Osteoblast (primary cell): ENCODE measurements around the gene ULK4. TPM values are rescaled to one million over a fixed set of nuclear protein-coding genes. Genes with fewer than 3 reads are reported as not detected.
"Not testable (repeated sequence)": the region's sequence is repeated elsewhere in the genome, so short reads cannot be mapped to it uniquely, and the experiment has no call there.

ENCODE experiments used
- DNase-seq: peaks from one replicate; pipeline ENCODE4 v3.0.0; 2011; ENCODE audit warnings: low spot score, mixed read lengths; ENCODE audit not compliant: insufficient read length; ENCODE audit errors: missing footprints
- H2AFZ ChIP-seq: 2 replicates; pipeline ENCODE4 v1.6.0; 2011; ENCODE audit warnings: mild to moderate bottlenecking, low read length
- H3K27ac ChIP-seq: 2 replicates; pipeline ENCODE4 v1.5.1; 2011; ENCODE audit warnings: mild to moderate bottlenecking, low read depth, low read length, moderate library complexity
- H3K27me3 ChIP-seq: 2 replicates; pipeline ENCODE4 v1.6.0; 2012; ENCODE audit warnings: mild to moderate bottlenecking, control low read depth, inconsistent platforms, low read length, moderate library complexity; ENCODE audit not compliant: insufficient read depth
- H3K36me3 ChIP-seq: 2 replicates; pipeline ENCODE4 v1.5.1; 2011; ENCODE audit warnings: mild to moderate bottlenecking, low read length, control low read depth, moderate library complexity; ENCODE audit not compliant: insufficient read depth
- H3K4me1 ChIP-seq: 2 replicates; pipeline ENCODE4 v1.5.1; 2011; ENCODE audit warnings: mild to moderate bottlenecking, low read length, control low read depth, moderate library complexity; ENCODE audit not compliant: insufficient read depth
- H3K4me2 ChIP-seq: 2 replicates; pipeline ENCODE4 v1.6.0; 2011; ENCODE audit warnings: mild to moderate bottlenecking, low read length; ENCODE audit not compliant: insufficient read depth
- H3K4me3 ChIP-seq: fragments of 200-600 bp; sonication (generic); 3 replicates; pipeline ENCODE4 v1.5.1; 2012; ENCODE audit warnings: mild to moderate bottlenecking, low read length, inconsistent platforms; ENCODE audit not compliant: insufficient read depth
- H3K79me2 ChIP-seq: 2 replicates; pipeline ENCODE4 v1.6.0; 2012; ENCODE audit warnings: mild to moderate bottlenecking, low read length, control low read depth, inconsistent platforms; ENCODE audit not compliant: insufficient read depth
- H3K9me3 ChIP-seq: 2 replicates; pipeline ENCODE4 v1.5.1; 2011; ENCODE audit warnings: low read depth, low read length, control low read depth
- H4K20me1 ChIP-seq: 2 replicates; pipeline ENCODE4 v1.6.0; 2012; ENCODE audit warnings: mild to moderate bottlenecking, low read length, control low read depth; ENCODE audit not compliant: insufficient read depth
- total RNA-seq: library from RNA; depleted of rRNA; stranded (reverse); fragments of >200 nt; gene quantifications from 2 replicates; pipeline ENCODE4 v1.2.3, GENCODE V29; 2012
- TF ChIP-seq, protein P1 (sequence below): IDR thresholded peaks from 2 replicates; pipeline ENCODE4 v1.5.1; 2011; ENCODE audit warnings: mild to moderate bottlenecking, low read depth, low read length, moderate library complexity; ENCODE audit errors: extremely low read depth

ULK4 gene
- total RNA-seq, 1 donor, result 20.6 TPM

DNA sequence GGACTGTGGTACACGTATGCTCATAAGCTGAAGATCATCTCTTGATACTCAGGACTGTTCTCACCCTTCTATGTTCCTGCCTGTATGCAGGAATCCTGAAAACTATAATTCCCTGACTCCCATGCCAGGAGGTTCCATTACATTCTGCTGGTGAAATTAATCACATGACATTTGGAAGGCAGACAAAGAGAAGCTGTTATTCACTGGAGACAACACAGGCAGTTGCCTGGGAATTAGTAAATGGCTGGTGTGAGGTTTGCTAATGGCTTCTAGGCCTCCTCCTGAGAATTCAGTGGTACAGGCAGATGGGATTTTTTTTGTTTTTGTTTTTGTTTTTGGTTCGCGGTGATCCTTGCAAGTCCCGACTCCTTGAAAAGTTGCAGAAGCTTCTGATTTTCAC, 671.2 kb downstream of the ULK4 start:
- TF ChIP-seq, protein P1, sequence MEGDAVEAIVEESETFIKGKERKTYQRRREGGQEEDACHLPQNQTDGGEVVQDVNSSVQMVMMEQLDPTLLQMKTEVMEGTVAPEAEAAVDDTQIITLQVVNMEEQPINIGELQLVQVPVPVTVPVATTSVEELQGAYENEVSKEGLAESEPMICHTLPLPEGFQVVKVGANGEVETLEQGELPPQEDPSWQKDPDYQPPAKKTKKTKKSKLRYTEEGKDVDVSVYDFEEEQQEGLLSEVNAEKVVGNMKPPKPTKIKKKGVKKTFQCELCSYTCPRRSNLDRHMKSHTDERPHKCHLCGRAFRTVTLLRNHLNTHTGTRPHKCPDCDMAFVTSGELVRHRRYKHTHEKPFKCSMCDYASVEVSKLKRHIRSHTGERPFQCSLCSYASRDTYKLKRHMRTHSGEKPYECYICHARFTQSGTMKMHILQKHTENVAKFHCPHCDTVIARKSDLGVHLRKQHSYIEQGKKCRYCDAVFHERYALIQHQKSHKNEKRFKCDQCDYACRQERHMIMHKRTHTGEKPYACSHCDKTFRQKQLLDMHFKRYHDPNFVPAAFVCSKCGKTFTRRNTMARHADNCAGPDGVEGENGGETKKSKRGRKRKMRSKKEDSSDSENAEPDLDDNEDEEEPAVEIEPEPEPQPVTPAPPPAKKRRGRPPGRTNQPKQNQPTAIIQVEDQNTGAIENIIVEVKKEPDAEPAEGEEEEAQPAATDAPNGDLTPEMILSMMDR, result no peak
- Histone ChIP-seq H3K79me2 (no peaks in the 10 kb centered on the region), H3K4me1 (no peaks in the 10 kb centered on the region), H4K20me1 (no peaks in the 10 kb centered on the region), H3K36me3 (no peaks in the 10 kb centered on the region), H3K27me3 (no peaks in the 10 kb centered on the region), H3K9me3 (no peaks in the 10 kb centered on the region), H3K4me2 (no peak overlapping the region), H3K4me3 (no peak overlapping the region), H3K27ac (no peak overlapping the region), H2AFZ (no peak overlapping the region)
- no peak for DNase-seq

DNA sequence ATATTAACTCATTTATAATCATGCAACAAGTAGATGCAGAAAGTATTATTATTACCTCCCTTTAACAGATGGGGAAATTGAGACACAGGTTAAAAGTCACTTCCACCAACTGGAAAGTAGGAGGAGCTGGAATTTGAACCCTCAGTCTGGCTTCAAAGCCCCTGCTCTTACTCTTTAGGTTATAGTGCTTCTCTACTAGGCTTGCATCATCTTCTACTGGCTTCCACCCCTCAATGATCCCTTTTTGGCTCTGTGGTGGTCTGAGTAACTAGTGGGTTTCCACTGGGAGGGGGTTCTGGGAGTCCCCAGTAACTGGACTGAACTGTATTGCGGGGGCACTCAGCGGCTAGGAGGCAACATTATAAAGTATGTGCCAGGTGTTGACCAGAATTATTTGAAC, 671.6 kb downstream of the ULK4 start:
- no peaks in the 10 kb centered on the region for H3K79me2 ChIP-seq
- H3K4me2 ChIP-seq, result no peak overlapping the region
- no peaks in the 10 kb centered on the region for H3K4me1 ChIP-seq
- H3K27ac ChIP-seq, result no peak overlapping the region
- H3K36me3 ChIP-seq, result no peaks in the 10 kb centered on the region
- H4K20me1 ChIP-seq, result no peaks in the 10 kb centered on the region
- H2AFZ ChIP-seq, result no peak overlapping the region
- TF ChIP-seq, protein P1, result no peak
- H3K9me3 ChIP-seq, result no peaks in the 10 kb centered on the region
- no peak overlapping the region for H3K4me3 ChIP-seq
- DNase-seq, result no peak
- H3K27me3 ChIP-seq, result no peaks in the 10 kb centered on the region

DNA sequence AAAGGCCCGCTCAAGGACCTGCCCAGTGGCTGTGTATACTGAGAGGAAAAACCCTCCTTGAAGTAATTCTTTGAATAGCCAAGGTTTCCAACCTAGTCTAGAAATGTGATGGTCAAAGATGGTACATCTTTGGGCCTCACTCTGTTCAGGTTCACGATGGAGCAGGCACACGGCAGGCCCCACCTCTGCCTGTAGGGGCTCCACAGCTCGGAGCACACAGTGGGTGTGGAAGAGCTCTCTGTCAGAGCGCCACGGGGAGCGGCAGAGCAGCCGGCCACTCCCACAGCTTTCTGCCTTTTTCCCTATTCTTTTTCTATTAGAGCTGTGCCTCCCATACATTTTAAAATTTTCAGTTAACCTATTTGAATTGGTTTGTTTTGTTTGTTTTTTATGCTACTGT, 673.1 kb downstream of the ULK4 start:
- Histone ChIP-seq H3K4me2 (no peak overlapping the region), H3K27me3 (no peaks in the 10 kb centered on the region), H2AFZ (no peak overlapping the region), H3K79me2 (no peaks in the 10 kb centered on the region), H3K36me3 (no peaks in the 10 kb centered on the region), H3K4me3 (no peak overlapping the region), H3K9me3 (no peaks in the 10 kb centered on the region), H4K20me1 (no peaks in the 10 kb centered on the region), H3K27ac (no peak overlapping the region), H3K4me1 (no peaks in the 10 kb centered on the region)
- TF ChIP-seq, protein P1, result no peak
- DNase-seq, result no peak

DNA sequence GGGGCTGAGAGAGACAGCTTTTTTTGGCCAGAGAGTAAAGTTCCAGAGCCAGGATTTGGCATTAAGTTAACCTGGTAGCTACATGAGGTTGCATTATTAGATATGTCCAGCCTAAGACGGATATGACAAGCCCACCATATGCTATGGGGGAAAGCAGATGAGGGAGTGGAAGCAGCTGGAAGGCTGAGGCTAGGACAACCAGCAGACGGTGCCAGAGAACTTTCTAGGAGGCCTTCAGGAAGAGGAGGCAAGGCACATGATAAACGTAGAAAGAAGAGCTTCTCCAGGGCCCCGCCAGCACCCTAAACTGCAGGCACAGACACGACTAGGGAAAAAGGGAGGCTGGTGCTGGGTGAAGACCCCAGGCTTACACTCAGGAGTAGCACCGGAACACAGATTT, 675.6 kb downstream of the ULK4 start:
- Histone ChIP-seq H3K79me2 (no peaks in the 10 kb centered on the region), H3K4me3 (no peak overlapping the region), H3K36me3 (no peaks in the 10 kb centered on the region), H3K27me3 (no peaks in the 10 kb centered on the region), H4K20me1 (no peaks in the 10 kb centered on the region), H3K4me1 (no peaks in the 10 kb centered on the region), H2AFZ (no peak overlapping the region), H3K27ac (no peak overlapping the region), H3K4me2 (no peak overlapping the region), H3K9me3 (no peaks in the 10 kb centered on the region)
- DNase-seq, result no peak
- TF ChIP-seq, protein P1, result no peak

DNA sequence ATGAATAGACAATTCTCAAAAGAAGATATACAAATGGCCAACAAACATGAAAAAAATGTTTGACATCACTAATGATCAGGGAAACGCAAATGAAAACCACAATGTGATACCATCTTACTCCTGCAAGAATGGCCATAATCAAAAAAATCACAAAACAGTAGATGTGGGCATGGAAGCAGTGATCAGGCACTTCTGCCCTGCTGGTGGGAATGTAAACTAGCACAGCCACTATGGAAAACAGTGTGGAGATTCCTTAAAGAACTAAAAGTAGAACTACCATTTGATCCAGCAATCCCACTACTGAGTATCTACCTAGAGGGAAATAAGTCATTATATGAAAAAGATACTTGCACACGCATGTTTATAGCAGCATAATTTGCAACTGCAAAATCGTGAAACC, 677.0 kb downstream of the ULK4 start:
- H2AFZ ChIP-seq, H3K36me3 ChIP-seq, H3K4me1 ChIP-seq, H3K27ac ChIP-seq, H3K4me3 ChIP-seq, H3K79me2 ChIP-seq, H3K27me3 ChIP-seq, H3K4me2 ChIP-seq, H3K9me3 ChIP-seq, H4K20me1 ChIP-seq, DNase-seq: not testable (repeated sequence)
